Measurements from ENCODE around the gene MGLL.

DNA sequence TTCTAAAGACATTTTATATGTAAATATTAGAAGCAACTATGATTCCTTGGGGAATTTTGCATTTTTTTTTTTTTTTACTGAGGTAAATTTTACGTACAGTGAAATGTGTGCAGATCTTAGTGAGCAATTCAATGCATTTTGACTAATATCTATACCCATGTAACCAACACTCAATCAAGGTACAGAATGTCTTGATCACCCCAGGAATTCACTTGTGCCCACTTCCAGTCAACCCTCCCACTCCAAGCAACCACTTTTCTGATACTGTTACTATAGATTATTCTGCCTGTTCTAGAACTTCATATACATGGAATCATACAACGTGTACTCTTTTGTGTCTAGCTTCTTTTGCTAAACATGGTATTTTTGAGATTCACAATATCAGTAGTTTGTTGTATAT, 45.1 kb upstream of the MGLL start:
- TF ChIP-seq CTCF (conservative IDR thresholded peaks at IDR 0.05; ENCODE audit: low read length) (no peak), EZH2phosphoT487 (IDR thresholded peaks at IDR 0.05; ENCODE audit: borderline replicate concordance, low read depth, low read length) (no peak)

Data from OCI-LY7 (cell line).